ENCODE measurements around the gene EVX1. TPM values are rescaled to one million over a fixed set of nuclear protein-coding genes. Genes with fewer than 3 reads are reported as not detected.

EVX1 gene
- total RNA-seq, 2 experiments from 2014 or later = 0.25 to 0.33 TPM

DNA sequence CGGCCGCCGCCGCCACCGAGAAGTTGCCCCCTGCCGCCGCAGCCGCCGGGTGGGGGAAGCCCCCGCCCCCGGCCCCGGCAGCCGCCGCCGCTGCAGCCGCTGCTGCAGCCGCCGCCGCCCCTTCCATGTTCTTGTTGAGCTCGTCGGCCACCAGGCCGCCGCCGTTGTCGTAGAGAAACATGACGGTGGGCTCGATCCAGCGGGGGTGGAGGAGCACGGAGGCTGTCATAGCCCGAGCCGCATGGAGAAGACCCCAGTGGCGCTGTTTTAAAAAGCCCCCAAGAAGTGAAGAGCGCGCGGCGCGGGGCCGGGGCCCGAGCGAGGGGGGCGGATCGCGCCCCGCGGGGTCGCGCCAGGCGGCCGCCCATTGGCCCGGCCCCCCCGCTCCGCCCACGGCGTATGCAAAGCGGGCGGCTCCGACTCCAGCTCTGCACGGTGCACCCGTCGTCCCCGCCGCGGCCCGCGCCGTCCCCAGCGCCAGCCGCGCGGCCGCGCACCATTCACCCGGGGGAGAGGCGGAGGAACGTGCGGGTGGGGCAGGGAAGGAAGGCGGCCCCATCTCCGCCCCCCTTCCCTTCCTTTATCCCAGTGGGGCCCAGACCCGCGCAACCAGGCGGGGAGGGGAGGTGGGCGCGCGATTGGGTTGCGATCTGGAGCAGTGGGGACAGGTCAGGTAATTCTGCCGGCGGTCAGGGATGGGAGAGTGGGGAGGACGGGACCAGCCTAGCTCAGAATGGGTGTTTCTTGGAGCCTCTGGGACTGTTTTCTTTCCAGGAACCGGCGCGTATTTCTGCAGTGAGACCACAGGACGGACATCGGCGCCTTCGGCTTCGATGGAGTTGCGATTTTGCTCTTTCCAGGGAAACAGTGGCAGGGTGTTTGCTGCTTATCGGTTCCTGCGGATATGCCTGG, 42.5 kb upstream of the EVX1 start, which contains the start of gene HOXA13:
HOXA13 (minus strand) TSS at position 243 of the 912 bp plus-strand sequence; CDS start at position 229, 14 bp downstream.
- Mint-ChIP-seq H3K36me3 (ENCODE audit: low read depth) (no peaks in the 10 kb centered on the region), H3K27ac (no peak within 1 kb of the TSS), H3K9me3 (no peaks in the 10 kb centered on the region), H3K27me3 (peaks cover 89% of the 10 kb centered on the region), H3K4me1 (ENCODE audit: low read depth) (peaks cover 46% of the 10 kb centered on the region), H3K4me3 (peak within 1 kb of the TSS; percentile 82)
- intact Hi-C loops (cut with DNase I, micrococcal nuclease) = loop anchor here (5.0 to 10.0 kb wide), 9 partner anchors 48 to 985 kb away; partner anchors contain the start of genes HIBADH (in 2 of the 2), HOXA3 (in 1 of the 2), JAZF1 (in 1 of the 2) and TAX1BP1 (in 1 of the 2)
- TF ChIP-seq, protein P1, sequence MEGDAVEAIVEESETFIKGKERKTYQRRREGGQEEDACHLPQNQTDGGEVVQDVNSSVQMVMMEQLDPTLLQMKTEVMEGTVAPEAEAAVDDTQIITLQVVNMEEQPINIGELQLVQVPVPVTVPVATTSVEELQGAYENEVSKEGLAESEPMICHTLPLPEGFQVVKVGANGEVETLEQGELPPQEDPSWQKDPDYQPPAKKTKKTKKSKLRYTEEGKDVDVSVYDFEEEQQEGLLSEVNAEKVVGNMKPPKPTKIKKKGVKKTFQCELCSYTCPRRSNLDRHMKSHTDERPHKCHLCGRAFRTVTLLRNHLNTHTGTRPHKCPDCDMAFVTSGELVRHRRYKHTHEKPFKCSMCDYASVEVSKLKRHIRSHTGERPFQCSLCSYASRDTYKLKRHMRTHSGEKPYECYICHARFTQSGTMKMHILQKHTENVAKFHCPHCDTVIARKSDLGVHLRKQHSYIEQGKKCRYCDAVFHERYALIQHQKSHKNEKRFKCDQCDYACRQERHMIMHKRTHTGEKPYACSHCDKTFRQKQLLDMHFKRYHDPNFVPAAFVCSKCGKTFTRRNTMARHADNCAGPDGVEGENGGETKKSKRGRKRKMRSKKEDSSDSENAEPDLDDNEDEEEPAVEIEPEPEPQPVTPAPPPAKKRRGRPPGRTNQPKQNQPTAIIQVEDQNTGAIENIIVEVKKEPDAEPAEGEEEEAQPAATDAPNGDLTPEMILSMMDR (IDR thresholded peaks at IDR 0.05) = no peak
- peaks cover 0 to 32% of the 10 kb centered on the region in 2 experiments for H3K9me3 ChIP-seq (ENCODE audit: control insufficient read depth in 1 of 2, insufficient read depth in 1 of 2, low read length in 2 of 2)
- peaks cover 47% of the 10 kb centered on the region for H3K4me1 ChIP-seq (ENCODE audit: insufficient read depth, low read length)
- POLR2A ChIA-PET = interaction anchor here (0.6 to 1.5 kb wide), 3 partner anchors 14 to 1338 kb away, joined by 3 read pairs; no protein-coding TSS in a partner anchor
- no peak within 1 kb of the TSS for H3K27ac ChIP-seq (ENCODE audit: low read depth in 1 of 2, low read length in 2 of 2)
- CTCF ChIA-PET = interaction anchor here (1.4 kb wide), 1 partner anchor 11 kb away, joined by 4 read pairs; no protein-coding TSS in a partner anchor
- H3K27me3 ChIP-seq (ENCODE audit: control insufficient read depth in 1 of 2, insufficient read depth in 2 of 2, low read length in 2 of 2) = peaks cover 82 to 89% of the 10 kb centered on the region in 2 experiments
- H3K36me3 ChIP-seq (ENCODE audit: insufficient read depth, low read length) = no peaks in the 10 kb centered on the region
- peak; percentile 60 for ATAC-seq (ENCODE audit: poor library complexity)
- H3K4me3 ChIP-seq (ENCODE audit: low read length) = peak within 1 kb of the TSS; percentile 28
- DNase-seq = peak in 3 of 14 experiments; percentile 36 to 54 (median 51)

DNA sequence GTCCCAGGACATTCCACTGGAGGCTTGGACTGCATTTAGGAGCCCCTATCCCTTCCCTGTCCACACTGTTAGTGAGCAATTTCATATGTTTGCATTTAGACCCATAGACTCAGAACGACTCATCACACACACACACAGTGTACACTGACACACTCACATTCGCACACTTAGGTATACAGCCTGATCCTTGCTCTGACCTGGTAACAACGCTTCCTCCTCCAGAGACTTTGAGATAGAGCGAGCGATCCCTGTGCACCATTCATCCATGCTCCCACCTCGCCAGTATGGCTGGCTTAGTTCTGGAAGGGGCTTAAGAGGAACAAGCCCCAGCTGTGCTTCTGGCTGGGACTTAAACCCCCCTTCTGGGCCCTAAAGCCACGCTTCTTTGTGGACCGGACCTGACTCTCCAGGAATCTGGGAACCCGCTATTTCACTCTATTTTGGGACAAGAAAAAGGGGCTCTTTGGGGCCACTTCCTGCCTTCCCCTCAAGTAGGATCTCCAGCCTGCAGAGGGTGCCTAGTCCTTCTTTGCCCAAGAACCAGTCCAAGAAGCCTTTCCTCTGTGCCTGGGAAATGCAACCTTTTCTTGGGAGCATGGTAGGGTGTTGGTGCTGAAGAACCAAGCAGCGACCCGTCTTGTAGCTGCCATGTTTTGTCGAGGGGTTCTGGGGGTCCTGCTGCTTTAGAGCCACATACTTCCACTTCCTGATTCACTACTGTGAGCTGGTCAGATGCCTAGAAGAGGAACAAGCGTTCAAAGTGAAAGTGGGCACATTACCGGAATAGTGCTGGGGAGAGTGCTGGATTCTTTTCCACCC, 41.6 kb upstream of the EVX1 start:
- no peak overlapping the region for H3K27ac Mint-ChIP-seq
- ATAC-seq (ENCODE audit: poor library complexity) (no peak), DNase-seq (peak in 1 of 14 experiments; percentile 37)
- H3K9me3 ChIP-seq (ENCODE audit: control insufficient read depth in 1 of 2, insufficient read depth in 1 of 2, low read length in 2 of 2) = peaks cover 0 to 41% of the 10 kb centered on the region in 2 experiments
- peaks cover 54% of the 10 kb centered on the region for H3K4me1 Mint-ChIP-seq (ENCODE audit: low read depth)
- H3K27ac ChIP-seq (ENCODE audit: low read depth in 1 of 2, low read length in 2 of 2) = no peak overlapping the region
- intact Hi-C loops (cut with DNase I, micrococcal nuclease) = no loop called here
- ChIA-PET CTCF (no interaction called here), POLR2A (interaction anchor here (0.6 to 1.0 kb wide), 2 partner anchors 11 to 534 kb away, joined by 3 read pairs; no protein-coding TSS in a partner anchor)
- peaks cover 88% of the 10 kb centered on the region for H3K27me3 Mint-ChIP-seq
- H3K4me3 ChIP-seq (ENCODE audit: low read length) = no peak overlapping the region
- no peaks in the 10 kb centered on the region for H3K36me3 Mint-ChIP-seq (ENCODE audit: low read depth)
- TF ChIP-seq, protein P1 (IDR thresholded peaks at IDR 0.05) = no peak
- peaks cover 55% of the 10 kb centered on the region for H3K4me1 ChIP-seq (ENCODE audit: insufficient read depth, low read length)
- peak overlapping the region; percentile 62 for H3K4me3 Mint-ChIP-seq
- H3K9me3 Mint-ChIP-seq = no peaks in the 10 kb centered on the region
- H3K36me3 ChIP-seq (ENCODE audit: insufficient read depth, low read length) = no peaks in the 10 kb centered on the region
- H3K27me3 ChIP-seq (ENCODE audit: control insufficient read depth in 1 of 2, insufficient read depth in 2 of 2, low read length in 2 of 2) = peaks cover 83 to 90% of the 10 kb centered on the region in 2 experiments

DNA sequence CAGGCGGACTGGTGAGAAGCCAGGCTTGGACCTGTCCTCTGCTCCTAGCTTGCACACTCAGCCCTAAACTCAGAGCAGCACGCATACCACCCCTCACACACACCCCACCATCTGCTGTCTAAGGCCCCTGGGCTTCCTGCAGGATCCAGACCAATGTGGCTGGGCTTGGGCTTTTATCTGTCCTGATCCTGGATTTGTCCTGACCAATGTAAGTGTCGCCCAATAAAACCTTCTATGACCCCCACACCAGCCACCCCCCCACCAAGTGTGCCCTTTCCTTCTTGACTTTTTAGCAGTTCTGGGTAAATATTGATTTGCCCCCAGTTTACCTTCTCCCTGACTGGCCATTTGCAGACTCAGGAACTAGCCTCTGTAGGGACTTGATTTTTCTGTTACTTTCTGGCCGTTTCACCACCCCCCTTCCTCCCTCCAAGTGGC, 41.0 kb upstream of the EVX1 start:
- H3K27ac Mint-ChIP-seq = no peak overlapping the region
- Histone ChIP-seq H3K27me3 (ENCODE audit: control insufficient read depth in 1 of 2, insufficient read depth in 2 of 2, low read length in 2 of 2) (peaks cover 85 to 91% of the 10 kb centered on the region in 2 experiments), H3K4me1 (ENCODE audit: insufficient read depth, low read length) (peaks cover 57% of the 10 kb centered on the region), H3K36me3 (ENCODE audit: insufficient read depth, low read length) (no peaks in the 10 kb centered on the region), H3K4me3 (ENCODE audit: low read length) (no peak overlapping the region), H3K27ac (ENCODE audit: low read depth in 1 of 2, low read length in 2 of 2) (no peak overlapping the region), H3K9me3 (ENCODE audit: control insufficient read depth in 1 of 2, insufficient read depth in 1 of 2, low read length in 2 of 2) (peaks cover 0 to 42% of the 10 kb centered on the region in 2 experiments)
- ChIA-PET POLR2A (interaction anchor here (1.0 kb wide), 1 partner anchor 11 kb away, joined by 3 read pairs; no protein-coding TSS in a partner anchor), CTCF (no interaction called here)
- intact Hi-C loops (cut with DNase I, micrococcal nuclease) = no loop called here
- H3K36me3 Mint-ChIP-seq (ENCODE audit: low read depth) = no peaks in the 10 kb centered on the region
- peaks cover 88% of the 10 kb centered on the region for H3K27me3 Mint-ChIP-seq
- H3K4me3 Mint-ChIP-seq = no peak overlapping the region
- H3K4me1 Mint-ChIP-seq (ENCODE audit: low read depth) = peaks cover 56% of the 10 kb centered on the region
- no peaks in the 10 kb centered on the region for H3K9me3 Mint-ChIP-seq
- DNase-seq (no peak), ATAC-seq (ENCODE audit: poor library complexity) (no peak)
- TF ChIP-seq, protein P1 (IDR thresholded peaks at IDR 0.05) = no peak
